Endothelial cell of umbilical vein (primary cell): ENCODE results near the gene DENND1A.

Experiments used
- CTCF ChIP-seq, 2 donors: IDR thresholded peaks; 1 replicate in 1 of 2; 2 replicates in 1 of 2; pipeline ENCODE4 v1.5.1; 2011; ENCODE audit warnings: low read length in 2 of 2, mild to moderate bottlenecking in 2 of 2, moderate library complexity in 2 of 2, control low read depth in 1 of 2, inconsistent platforms in 1 of 2, low read depth in 1 of 2; ENCODE audit not compliant: insufficient read depth in 1 of 2; ENCODE audit errors: extremely low read depth in 1 of 2
- MAX ChIP-seq: IDR thresholded peaks from 2 replicates; pipeline ENCODE4 v1.6.1; 2011; ENCODE audit not compliant: insufficient read depth, insufficient read length
- POLR2AphosphoS5 ChIP-seq: IDR thresholded peaks from 2 replicates; pipeline ENCODE4 v1.6.1; 2012; ENCODE audit warnings: low read depth, mild to moderate bottlenecking, control low read depth, low read length, moderate library complexity; ENCODE audit not compliant: insufficient read depth

GRCh38 chr9:123872710-123873109 is 57.2 kb downstream of the DENND1A start:
- TF ChIP-seq CTCF (IDR thresholded peaks at IDR 0.05; ENCODE audit: extremely low read depth in 1 of 2, insufficient read depth in 1 of 2, low read depth in 1 of 2, low read length in 2 of 2) (no peak), POLR2AphosphoS5 (no peak), MAX (no peak)
